Measurements from ENCODE around the gene WSB2.
A peak's percentile ranks its signal among the peaks of the same experiment; 100 is the strongest.
"Not testable (repeated sequence)": the region's sequence is repeated elsewhere in the genome, so short reads cannot be mapped to it uniquely, and the experiment has no call there.

WSB2 gene

GRCh38 chr12:118061011-118061872 is at the start of gene WSB2:
TSS of gene WSB2 (minus strand) at chr12:118061179. CDS start at chr12:118061048, 131 bp downstream.
- no peak for DNase-seq

- no peak for DNase-seq
These were observed 48.1 kb upstream of the WSB2 start for GRCh38 chr12:118109088-118109487.

- no peak for DNase-seq
These were observed 46.7 kb upstream of the WSB2 start for GRCh38 chr12:118107694-118108093.

DNA sequence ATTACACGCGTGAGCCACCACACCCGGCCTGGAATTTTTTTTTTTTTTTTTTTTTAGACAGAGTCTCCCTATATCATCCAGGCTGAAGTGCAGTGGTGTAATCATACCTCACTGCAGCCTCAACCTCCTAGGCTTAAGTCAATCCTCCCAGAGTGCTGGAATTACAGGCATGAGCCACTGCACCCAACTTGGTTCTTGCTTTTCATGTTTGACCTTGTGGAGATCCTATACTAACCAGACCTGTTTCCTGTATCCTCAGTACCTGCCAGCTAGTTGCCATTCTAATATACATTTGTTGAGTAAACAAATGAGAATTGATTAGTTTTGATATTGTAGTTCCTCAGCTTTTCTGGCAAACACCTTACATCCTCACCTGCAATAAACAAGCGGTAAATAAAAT is 46.0 kb upstream of the WSB2 start:
- no peak for DNase-seq

DNA sequence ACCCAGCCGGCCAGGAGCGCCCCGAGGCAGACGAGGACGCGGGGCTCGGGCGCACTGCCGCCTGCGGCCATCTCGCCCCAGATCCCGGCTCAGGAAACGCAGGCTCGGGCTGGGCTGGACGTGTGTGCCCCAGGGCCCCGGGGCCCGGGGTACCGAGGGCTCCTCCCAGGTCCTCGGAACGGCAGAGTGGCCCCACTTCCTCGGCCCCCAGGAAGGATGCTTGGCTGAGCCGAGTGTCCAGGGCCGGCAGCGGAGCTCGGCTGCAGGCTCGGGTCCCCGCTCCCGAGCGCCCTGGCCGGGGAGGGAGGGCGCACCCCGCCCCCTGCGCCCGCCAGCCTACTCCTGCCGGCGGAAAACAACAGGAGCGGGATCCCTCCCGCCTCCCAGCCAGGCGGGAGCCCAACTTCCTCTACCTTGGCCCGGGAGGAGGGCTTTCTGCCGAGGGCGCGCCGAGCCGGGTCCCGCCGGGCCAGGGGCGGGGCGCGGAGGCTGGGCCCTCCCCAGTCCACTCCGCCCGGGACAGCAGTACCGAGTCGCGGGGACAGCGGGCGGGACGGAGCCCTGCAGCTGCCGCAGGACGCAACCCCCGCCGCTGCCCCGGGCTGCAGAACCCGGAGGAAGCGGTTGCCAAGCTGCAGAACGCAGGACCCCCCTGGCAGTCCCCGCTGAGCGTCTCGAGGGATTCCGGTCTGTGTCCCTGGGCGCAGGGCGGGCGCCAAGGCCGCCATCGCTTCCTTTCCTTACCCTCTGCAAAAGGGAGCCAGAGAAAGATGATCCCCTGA is 42.8 kb upstream of the WSB2 start, which contains the start of gene VSIG10:
TSS of gene VSIG10 (minus strand) at position 411 of the 782 bp plus-strand sequence. CDS start at position 71, 340 bp downstream.
- DNase-seq, result peak; percentile 50

- DNase-seq, result no peak
These were observed 42.2 kb upstream of the WSB2 start for GRCh38 chr12:118103201-118103600.

DNA sequence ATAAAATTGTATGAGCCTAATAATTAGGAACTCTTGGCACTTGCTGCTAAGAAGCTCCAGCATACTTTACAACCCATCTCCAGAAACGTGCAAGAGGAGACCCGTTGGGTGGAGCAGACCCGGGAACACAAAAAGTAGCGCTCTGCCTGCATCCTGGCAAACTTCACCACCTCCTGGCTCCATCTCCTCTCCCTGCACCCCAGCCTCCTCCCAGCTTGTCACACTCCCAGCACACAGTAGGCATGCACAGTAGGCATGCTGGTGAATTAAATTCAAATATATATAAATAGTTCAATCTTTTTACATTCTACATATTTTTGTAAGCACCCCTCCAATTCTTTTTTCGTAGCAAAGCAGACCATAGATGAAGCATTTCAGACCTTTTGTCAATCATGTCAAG is 41.6 kb upstream of the WSB2 start:
- DNase-seq, result no peak

GRCh38 chr12:118102070-118102469 is 41.1 kb upstream of the WSB2 start:
- no peak for DNase-seq

DNA sequence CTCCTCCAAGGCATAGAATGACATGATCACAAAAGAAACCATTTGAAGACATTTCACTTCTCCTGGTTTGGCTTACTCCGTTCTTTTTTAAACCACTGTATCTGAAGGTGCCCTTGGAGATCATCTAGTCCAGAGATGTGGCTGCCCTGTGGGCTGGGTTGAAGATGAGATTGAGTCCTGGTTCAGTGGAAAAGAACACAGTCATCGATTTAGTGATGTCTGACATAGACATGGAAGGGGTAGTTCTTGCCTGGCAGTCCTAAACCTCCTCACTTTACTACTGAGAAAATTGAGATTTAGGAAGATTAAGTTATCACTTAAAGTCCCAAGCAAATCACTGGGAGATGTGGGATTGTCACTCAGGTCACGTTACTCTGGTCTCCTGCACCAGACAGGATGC is 40.1 kb upstream of the WSB2 start:
- no peak for DNase-seq

- no peak for DNase-seq
These were observed 38.1 kb upstream of the WSB2 start for GRCh38 chr12:118098911-118099671.

DNA sequence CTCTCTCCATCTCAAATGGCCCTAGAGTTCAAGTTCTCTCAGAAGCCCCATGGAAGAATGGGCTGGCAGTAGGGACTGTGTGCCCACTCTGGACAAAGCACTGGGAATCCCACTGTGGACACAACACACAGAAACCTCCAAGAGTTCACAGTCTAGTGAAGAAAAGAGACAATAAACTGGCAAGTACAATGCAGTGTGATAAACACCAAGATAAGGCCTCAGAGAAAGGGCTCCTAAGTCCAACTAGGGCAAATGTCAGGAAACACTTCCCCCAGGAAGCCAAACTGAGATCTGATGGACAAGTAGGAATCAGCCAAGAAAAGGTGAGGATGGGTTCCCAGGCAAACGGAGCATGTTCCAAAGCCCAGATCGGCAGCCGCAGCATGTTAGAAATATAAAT is 37.4 kb upstream of the WSB2 start:
- no peak for DNase-seq

DNA sequence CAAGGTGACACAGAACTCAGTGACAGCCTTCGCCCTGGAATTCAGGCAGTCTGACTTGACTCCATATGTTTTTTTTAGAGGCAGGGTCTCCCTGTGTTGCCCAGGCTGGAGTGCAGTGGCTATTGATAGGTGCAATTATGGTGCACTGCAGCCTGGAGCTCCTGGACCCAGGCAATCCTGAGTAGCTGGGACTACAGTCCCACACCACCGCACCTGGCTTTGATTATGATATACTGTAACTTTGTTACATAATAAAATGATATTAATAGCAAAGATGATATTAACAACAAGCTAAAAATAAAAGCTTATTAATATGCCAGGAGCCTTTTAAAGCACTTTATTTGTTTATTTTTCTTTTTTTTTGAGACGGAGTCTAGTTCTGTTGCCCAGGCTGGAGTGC is 33.1 kb upstream of the WSB2 start:
- no peak for DNase-seq

DNA sequence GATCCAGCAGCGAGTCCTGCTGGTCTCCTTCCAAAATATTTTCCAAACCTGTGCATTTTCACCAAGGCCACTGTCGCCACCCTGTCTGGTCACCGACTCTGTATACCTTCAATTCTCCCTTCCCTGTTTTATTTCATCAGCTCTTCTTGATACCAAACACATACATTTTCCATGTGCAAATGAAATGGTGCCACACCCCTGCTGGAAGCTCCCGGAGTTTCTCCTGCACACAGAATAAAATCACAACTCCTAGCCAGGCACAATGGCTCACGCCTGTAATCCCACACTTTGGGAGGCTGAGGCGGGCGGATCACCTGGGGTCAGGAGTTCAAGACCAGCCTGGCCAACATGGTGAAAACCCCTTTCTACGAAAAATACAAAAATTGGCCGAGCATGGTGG is 28.8 kb upstream of the WSB2 start:
- no peak for DNase-seq

DNA sequence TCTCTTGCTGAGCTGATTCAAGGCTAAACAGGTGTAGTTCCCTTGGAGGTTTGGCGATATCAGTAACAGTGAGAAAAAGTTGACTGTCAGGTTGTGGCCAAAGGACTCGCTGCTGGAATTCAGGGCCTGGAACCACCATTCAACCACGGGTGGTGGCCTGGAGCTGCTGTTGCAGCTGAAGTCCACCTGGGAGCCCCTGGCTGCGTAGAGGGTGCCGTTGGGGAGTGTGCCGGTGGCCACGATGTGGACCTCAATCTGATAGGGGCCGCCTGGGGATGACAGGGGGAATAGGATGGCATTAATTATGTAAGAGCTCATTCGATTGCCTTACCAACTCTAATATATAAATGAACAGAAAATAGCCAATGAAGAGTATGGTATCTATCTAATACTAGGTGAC is 21.2 kb upstream of the WSB2 start:
- no peak for DNase-seq

- not testable (repeated sequence) for DNase-seq
These were observed 20.5 kb upstream of the WSB2 start for GRCh38 chr12:118081521-118081920.

DNA sequence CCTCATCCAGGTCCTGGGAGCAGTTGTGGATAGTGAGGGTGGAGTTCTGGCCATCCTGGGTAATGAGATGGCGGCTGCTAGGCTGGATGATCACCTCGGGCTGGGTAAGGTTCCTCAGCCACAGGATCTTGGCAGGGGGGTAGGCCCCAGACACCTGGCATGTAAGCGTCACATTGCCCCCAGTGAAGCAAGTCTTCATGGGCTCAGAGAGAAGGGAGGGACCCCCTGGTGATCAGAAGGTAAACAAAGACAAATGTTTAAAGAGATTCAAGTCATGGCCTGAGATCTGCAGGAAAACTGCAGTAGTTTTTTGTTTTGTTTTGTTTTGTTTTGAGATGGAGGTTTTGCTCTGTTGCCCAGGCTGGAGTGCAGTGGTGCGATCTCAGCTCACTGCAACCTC is 12.8 kb upstream of the WSB2 start:
- no peak for DNase-seq

GRCh38 chr12:118070650-118071049 is 9.7 kb upstream of the WSB2 start:
- DNase-seq, result no peak

GRCh38 chr12:118068445-118068844 is 7.5 kb upstream of the WSB2 start:
- no peak for DNase-seq

DNA sequence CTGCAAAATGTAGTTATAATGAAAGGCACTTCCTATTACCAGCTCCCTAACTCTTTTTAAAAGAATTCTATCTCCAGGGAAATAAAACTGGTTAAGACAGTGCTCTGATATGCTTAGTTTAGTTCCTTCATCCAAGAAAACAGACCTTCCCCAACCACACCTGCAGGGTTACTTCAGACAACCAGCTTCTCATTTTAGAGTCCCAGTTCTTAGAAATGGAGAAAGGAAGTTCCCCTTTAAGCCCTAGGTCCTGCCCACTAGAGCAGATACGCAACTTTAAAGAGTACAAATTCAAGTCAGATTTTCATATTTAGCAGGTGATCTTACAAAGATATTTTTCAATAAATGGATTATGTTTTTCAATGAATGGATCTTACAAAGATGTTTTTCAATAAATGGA is 4.4 kb upstream of the WSB2 start:
- DNase-seq, result no peak

- no peak for DNase-seq
These were observed 3.6 kb upstream of the WSB2 start for GRCh38 chr12:118064608-118065007.

GRCh38 chr12:118063576-118064391 is 2.8 kb upstream of the WSB2 start:
- no peak for DNase-seq
